Heart right ventricle (tissue), 16 donors: ENCODE measurements around the gene RWDD4. TPM values are rescaled to one million over a fixed set of nuclear protein-coding genes. Genes with fewer than 3 reads are reported as not detected.
A peak's percentile ranks its signal among the peaks of the same experiment; 100 is the strongest.

Experiments
- ATAC-seq, 8 donors: fragments of 200-7000 bp; cut with Tn5 transposase; one replicate each; pipeline ENCODE4 v1.9.1; 2020; ENCODE audit warnings: mild to moderate bottlenecking in 8 of 8, moderate library complexity in 8 of 8, moderate number of reproducible peaks in 1 of 8
- DNase-seq, 2 donors: peaks; one replicate each; pipeline ENCODE4 v3.0.0-alpha.2; 2020
- H3K27ac ChIP-seq, 10 donors: fragments of 200-600 bp; sonication (generic) in 2 of 10; one replicate each; pipeline versions ENCODE4 v1.5.0 to v1.8.0; 2020 to 2022; ENCODE audit warnings: mild to moderate bottlenecking in 3 of 10
- H3K27me3 ChIP-seq, 7 donors: fragments of 200-600 bp; one replicate each; pipeline ENCODE4 v1.8.0; 2021 to 2022; ENCODE audit warnings: mild to moderate bottlenecking in 2 of 7
- H3K36me3 ChIP-seq, 9 donors: fragments of 200-600 bp; sonication (generic) in 1 of 9; one replicate each; pipeline versions ENCODE4 v1.5.0 to v1.8.0; 2020 to 2022; ENCODE audit warnings: mild to moderate bottlenecking in 2 of 9
- H3K4me1 ChIP-seq, 9 donors: fragments of 200-600 bp; sonication (generic) in 1 of 9; one replicate each; pipeline versions ENCODE4 v1.5.0 to v1.8.0; 2020 to 2022; ENCODE audit warnings: mild to moderate bottlenecking in 4 of 9
- H3K4me3 ChIP-seq, 10 donors: fragments of 200-600 bp; sonication (generic) in 2 of 10; one replicate each; pipeline versions ENCODE4 v1.5.0 to v1.8.0; 2020 to 2022; ENCODE audit warnings: mild to moderate bottlenecking in 7 of 10, moderate library complexity in 2 of 10
- H3K9me3 ChIP-seq, 11 donors: fragments of 200-600 bp in 10 of 11; sonication (generic) in 2 of 11; one replicate each; pipeline versions ENCODE4 v1.5.0 to v1.8.0; 2013 to 2022; ENCODE audit warnings: mild to moderate bottlenecking in 2 of 11, control low read depth in 1 of 11, moderate library complexity in 1 of 11
- CTCF ChIP-seq, 9 donors: fragments of 200-600 bp; sonication (generic) in 2 of 9; IDR thresholded peaks; one replicate each; pipeline versions ENCODE4 v1.5.0 to v1.8.0; 2021 to 2022; ENCODE audit warnings: antibody characterized with exemption in 9 of 9, mild to moderate bottlenecking in 5 of 9, moderate library complexity in 1 of 9
- WGBS, 2 donors: extraction: QIAGEN DNeasy Blood & Tissue Kit; methylation state at CpG; one replicate each; pipeline ENCODE4 v1.1.7; 2013; ENCODE audit warnings: inconsistent platforms in 1 of 2; 5-methylcytosine and 5-hydroxymethylcytosine counted together
- intact Hi-C, 10 donors: fragments of 100-400 bp; cut with DNase I; formaldehyde crosslinking; loops; one replicate each; pipeline versions ENCODE4 v1.11.1 to v1.14.2; 2022
- polyA plus RNA-seq, 2 donors: library from polyadenylated mRNA; stranded (reverse); fragments of 200-250 nt; gene quantifications; one replicate each; pipeline ENCODE4 v1.2.3, GENCODE V29; 2013
- total RNA-seq, 10 donors: library from RNA; stranded (reverse); fragmentation: NEBNext Ultra II Directional in 3 of 10; extraction: Animal tissue kit (Norgen Biotek cat#: 25700) in 3 of 10; gene quantifications; one replicate each; pipeline versions ENCODE4 v1.2.1 to v1.2.4, GENCODE V29; 2021 to 2023
- donor health status: Arrhythmogenic right ventricular cardiomyopathy.
- donor health status: ischemic (EF 13 %, LVEDD 7.1; RV severe dilation, severe dysfunction).
- donor health status: healthy with polysubstance abuse.
- donor health status: DM: no; HTN: yes; CAD: no.
- donor health status: DM: no; HTN: no; CAD: no.
- donor health status: ischemic (EF 25% LVEDD 6.9; RV normal size, moderate dysfunction).
- donor health status: ischemic (EF 25% LVEDD 5.7; RV mildly dilated, moderate dysfunction).
- donor health status: healthy.
- donor health status: DM: yes; HTN: yes; CAD: no.
- donor health status: Ischemic cardiomyopathy.
- donor health status: ischemic (EF 35%, LVEDD 5.7; RV mildly dilated, moderate dysfunction).
- donor health status: nonischemic (EF 11% LVEDD 7.7; RV severe dilation, severe dysfunction).
- donor health status: DM: yes; HTN: yes; CAD: no.
- donor health status: PGD.
- donor health status: ischemic (EF 29% LVEDD 5.4; RV normal size, mild dysfunction).
- donor health status: nonischemic (EF 23%, LVEDD 6.1; RV moderate dilation, normal function).

Gene RWDD4
- total and polyA plus RNA-seq, 12 donors: 6.9 to 17.8 (median 14.6) TPM

GRCh38 chr4:183602557-183603027 lies 56.4 kb downstream of the RWDD4 start:
- intact Hi-C loops: loop anchor here in 8 of 10 donors (1.0 to 10.0 kb wide), 5 partner anchors 128 to 132 kb away; no protein-coding TSS in a partner anchor
- no peaks in the 10 kb centered on the region for H3K9me3 ChIP-seq
- ATAC-seq: peak in 1 of 8 donors; percentile 24
- no peaks in the 10 kb centered on the region for H3K36me3 ChIP-seq
- no peak overlapping the region for H3K4me3 ChIP-seq
- no peak for DNase-seq
- 58 to 59% methylated on average over 6 of the region's 6 CpGs for WGBS, 2 donors
- H3K27ac ChIP-seq: no peak overlapping the region
- no peaks in the 10 kb centered on the region for H3K4me1 ChIP-seq
- peaks cover 0 to 6% (median 0%) of the 10 kb centered on the region in 7 donors for H3K27me3 ChIP-seq
- TF ChIP-seq CTCF (IDR thresholded peaks at IDR 0.05): peak in 8 of 9 donors; percentile 10 to 53 (median 35)

- no peaks in the 10 kb centered on the region for H3K9me3 ChIP-seq
- intact Hi-C loops: loop anchor here in 7 of 10 donors (2.0 to 10.0 kb wide), 3 partner anchors 127 to 129 kb away; no protein-coding TSS in a partner anchor
- H3K4me1 ChIP-seq: no peaks in the 10 kb centered on the region
- TF ChIP-seq CTCF (IDR thresholded peaks at IDR 0.05): no peak
- no peaks in the 10 kb centered on the region for H3K36me3 ChIP-seq
- no peak overlapping the region for H3K27ac ChIP-seq
- H3K27me3 ChIP-seq: no peaks in the 10 kb centered on the region
- DNase-seq (no peak), ATAC-seq (no peak)
- no peak overlapping the region for H3K4me3 ChIP-seq
- 59 to 85% methylated on average over 1 of the region's 1 CpG for WGBS, 2 donors
Observed at GRCh38 chr4:183601381-183601780, 57.6 kb downstream of the RWDD4 start.

GRCh38 chr4:183600189-183600685 lies 58.7 kb downstream of the RWDD4 start:
- no peaks in the 10 kb centered on the region for H3K36me3 ChIP-seq
- H3K27me3 ChIP-seq: no peaks in the 10 kb centered on the region
- intact Hi-C loops: loop anchor here in 7 of 10 donors (2.0 to 10.0 kb wide), 3 partner anchors 125 to 128 kb away; no protein-coding TSS in a partner anchor
- ATAC-seq (no peak), DNase-seq (no peak)
- no peaks in the 10 kb centered on the region for H3K9me3 ChIP-seq
- H3K4me1 ChIP-seq: no peaks in the 10 kb centered on the region
- TF ChIP-seq CTCF (IDR thresholded peaks at IDR 0.05): peak in 2 of 9 donors; percentile 11 to 13
- H3K27ac ChIP-seq: no peak overlapping the region
- WGBS, 2 donors: 90 to 94% methylated on average over 3 of the region's 3 CpGs
- H3K4me3 ChIP-seq: no peak overlapping the region

- intact Hi-C loops: loop anchor here in 7 of 10 donors (2.0 to 10.0 kb wide), 3 partner anchors 125 to 127 kb away; no protein-coding TSS in a partner anchor
- Histone ChIP-seq H3K4me3 (no peak overlapping the region), H3K9me3 (no peaks in the 10 kb centered on the region), H3K36me3 (no peaks in the 10 kb centered on the region), H3K27ac (no peak overlapping the region), H3K4me1 (no peaks in the 10 kb centered on the region), H3K27me3 (no peaks in the 10 kb centered on the region)
- DNase-seq (no peak), ATAC-seq (no peak)
- TF ChIP-seq CTCF (IDR thresholded peaks at IDR 0.05): no peak
Observed at GRCh38 chr4:183599690-183600089, 59.3 kb downstream of the RWDD4 start.
